MM.1S (cell line): Measurements from ENCODE around the gene CIPC.

Experiments
- EZH2 ChIP-seq: fragments of 300-600 bp; sonication (generic); optimal IDR thresholded peaks from 2 replicates; pipeline ENCODE3; 2017; ENCODE audit warnings: low read depth, mild to moderate bottlenecking, antibody characterized with exemption, low read length, mixed read lengths
- TF ChIP-seq, protein P1 (sequence below): fragments of 300-600 bp; sonication (generic); IDR thresholded peaks from 2 replicates; pipeline ENCODE4 v1.5.1; 2016; ENCODE audit warnings: antibody characterized with exemption, low read length, mixed read lengths

DNA sequence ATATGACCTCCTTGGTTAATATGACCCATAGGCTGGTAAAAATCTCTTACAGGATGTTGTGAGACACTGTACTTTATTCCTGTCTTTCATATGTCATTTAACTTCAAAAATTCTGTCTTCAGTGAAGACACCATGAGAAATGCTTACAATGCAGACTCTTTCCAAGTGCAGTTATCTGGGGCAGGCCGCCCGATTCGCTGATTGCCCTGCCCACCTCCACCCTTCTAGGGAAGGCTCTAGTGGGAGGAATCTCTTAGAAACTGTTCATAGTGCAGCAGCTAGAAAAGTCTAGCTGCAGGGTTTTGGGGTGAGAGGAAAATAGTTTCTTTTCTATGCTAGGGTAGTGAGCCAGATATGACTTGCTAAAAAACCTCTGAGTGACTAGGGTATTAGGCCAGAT lies 15.0 kb upstream of the CIPC start:
- TF ChIP-seq, protein P1, sequence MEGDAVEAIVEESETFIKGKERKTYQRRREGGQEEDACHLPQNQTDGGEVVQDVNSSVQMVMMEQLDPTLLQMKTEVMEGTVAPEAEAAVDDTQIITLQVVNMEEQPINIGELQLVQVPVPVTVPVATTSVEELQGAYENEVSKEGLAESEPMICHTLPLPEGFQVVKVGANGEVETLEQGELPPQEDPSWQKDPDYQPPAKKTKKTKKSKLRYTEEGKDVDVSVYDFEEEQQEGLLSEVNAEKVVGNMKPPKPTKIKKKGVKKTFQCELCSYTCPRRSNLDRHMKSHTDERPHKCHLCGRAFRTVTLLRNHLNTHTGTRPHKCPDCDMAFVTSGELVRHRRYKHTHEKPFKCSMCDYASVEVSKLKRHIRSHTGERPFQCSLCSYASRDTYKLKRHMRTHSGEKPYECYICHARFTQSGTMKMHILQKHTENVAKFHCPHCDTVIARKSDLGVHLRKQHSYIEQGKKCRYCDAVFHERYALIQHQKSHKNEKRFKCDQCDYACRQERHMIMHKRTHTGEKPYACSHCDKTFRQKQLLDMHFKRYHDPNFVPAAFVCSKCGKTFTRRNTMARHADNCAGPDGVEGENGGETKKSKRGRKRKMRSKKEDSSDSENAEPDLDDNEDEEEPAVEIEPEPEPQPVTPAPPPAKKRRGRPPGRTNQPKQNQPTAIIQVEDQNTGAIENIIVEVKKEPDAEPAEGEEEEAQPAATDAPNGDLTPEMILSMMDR, result no peak
- no peak for TF ChIP-seq EZH2
